ENCODE measurements around the gene THADA. TPM values are rescaled to one million over a fixed set of nuclear protein-coding genes. Genes with fewer than 3 reads are reported as not detected.
"Not testable (repeated sequence)": the region's sequence is repeated elsewhere in the genome, so short reads cannot be mapped to it uniquely, and the experiment has no call there.

THADA gene
- total RNA-seq, 1 experiment from 2014 or later, result 22.0 TPM

DNA sequence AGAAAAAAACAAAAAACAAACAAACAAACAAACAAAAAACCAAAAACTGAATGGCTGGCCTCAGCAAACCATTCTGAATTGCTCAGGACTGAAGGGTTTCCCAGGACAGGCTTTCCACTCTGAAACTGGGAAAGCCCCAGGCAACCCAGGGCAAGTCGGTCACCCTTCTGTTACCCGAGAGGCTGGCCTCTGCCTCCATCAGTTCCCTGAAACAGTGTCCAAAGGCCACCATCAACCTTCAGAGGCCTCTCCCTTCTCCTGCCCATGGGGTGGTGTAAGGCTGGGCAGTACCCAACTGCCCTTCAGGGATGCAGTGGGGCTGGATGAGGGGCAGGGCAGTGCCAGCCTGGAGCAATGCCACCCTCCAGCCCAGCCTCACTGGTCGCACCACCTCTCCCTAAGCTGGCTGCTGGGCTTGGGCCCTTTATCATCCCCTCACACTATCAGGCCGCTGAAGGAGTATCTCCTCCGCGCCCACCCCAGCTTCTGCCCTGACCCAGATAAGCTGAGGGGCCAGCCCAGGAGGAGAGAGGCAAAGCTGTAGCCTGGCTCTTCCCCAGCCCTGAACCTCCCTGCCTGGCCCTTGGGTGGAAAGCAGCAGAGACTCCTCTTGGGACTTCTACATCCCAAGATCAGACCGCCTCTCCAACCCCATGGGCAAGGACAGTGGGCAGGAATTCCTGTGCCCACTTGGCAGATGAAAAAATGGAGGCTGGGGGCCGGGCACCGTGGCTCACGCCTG lies 405.4 kb downstream of the THADA start:
- no peak for DNase-seq (ENCODE audit: low read depth)

DNA sequence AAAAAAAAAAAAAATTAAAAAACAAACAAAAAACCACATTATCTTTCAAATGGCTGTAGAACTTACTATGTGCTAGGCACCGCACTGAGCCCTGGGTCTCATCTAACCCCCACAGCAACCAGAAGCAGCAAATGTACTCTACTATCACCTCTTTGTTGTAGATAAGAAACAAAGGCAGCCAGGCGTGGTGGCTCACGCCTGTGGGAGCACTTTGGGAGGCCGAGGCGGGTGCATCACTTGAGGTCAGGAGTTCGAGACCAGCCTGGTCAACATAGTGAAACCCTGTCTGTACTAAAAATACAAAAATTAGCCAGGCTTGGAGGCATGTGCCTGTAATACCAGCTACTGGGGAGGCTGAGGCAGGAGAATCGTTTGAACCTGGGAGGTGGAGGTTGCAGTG lies 406.0 kb downstream of the THADA start:
- not testable (repeated sequence) for DNase-seq (ENCODE audit: low read depth)

DNA sequence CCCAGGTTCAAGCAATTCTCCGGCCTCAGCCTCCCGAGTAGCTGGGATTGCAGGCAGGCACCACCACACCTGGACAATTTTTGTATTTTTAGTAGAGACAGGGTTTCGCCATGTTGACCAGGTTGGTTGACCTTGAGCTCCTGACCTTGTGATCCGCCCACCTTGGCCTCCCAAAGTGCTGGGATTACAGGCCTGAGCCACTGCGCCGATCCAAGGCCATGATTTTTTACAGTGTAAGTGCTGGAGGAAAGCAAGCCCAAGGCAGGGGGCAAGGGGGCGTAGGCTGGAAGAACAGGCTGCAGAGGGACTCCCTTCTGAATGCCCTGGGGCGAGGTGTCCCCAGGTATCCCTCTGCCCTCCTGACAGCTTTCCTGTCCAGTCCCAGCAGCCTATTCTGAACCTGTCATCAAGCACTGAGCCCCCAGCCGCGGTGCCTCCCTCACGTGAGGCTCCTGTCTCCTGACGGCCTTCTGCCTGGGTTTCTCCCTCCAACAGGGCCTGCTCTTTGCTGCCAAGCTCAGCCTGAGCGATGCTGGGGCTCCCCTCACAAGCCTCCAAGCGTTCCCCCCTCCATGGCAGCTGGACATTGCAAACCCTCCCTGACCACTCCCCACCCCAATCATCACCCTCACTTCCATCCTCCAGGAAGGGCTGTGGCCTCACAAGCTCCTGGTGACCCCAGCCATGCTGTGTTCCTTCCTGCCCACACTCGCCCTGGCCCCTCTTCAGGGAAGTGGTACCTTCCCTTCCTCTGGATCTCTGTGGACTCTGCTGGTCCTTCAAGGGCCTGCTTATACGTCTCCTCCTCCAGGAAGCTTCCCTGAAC lies 407.1 kb downstream of the THADA start:
- DNase-seq (ENCODE audit: low read depth), result no peak

- DNase-seq (ENCODE audit: low read depth), result no peak
Measured at GRCh38 chr2:43186679-43187374, 409.0 kb downstream of the THADA start.

- DNase-seq (ENCODE audit: low read depth), result no peak
Measured at GRCh38 chr2:43186321-43186678, 409.5 kb downstream of the THADA start.

GRCh38 chr2:43185146-43185545 lies 410.7 kb downstream of the THADA start:
- DNase-seq (ENCODE audit: low read depth), result peak; percentile 62

GRCh38 chr2:43184339-43184895 lies 411.4 kb downstream of the THADA start:
- peak; percentile 62 for DNase-seq (ENCODE audit: low read depth)

DNA sequence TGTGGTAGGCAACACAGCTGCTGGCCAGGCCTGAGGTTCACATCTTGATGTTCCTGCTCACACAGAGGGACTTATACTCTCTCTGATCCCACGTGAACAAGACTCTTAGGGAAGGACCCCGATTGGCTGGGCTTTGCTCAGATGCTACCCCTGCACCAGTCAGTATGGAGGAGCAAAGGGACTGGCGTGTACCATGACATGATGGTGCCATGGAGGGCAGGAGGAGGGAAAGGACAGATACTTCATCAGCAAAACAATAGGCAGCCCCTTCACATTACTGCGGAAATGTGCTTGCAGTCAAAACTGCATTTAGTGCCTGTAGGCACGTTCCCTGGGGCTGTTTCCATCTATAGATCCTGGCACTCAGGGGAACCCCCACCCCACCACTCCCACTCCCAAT lies 412.1 kb downstream of the THADA start:
- no peak for DNase-seq (ENCODE audit: low read depth)

DNA sequence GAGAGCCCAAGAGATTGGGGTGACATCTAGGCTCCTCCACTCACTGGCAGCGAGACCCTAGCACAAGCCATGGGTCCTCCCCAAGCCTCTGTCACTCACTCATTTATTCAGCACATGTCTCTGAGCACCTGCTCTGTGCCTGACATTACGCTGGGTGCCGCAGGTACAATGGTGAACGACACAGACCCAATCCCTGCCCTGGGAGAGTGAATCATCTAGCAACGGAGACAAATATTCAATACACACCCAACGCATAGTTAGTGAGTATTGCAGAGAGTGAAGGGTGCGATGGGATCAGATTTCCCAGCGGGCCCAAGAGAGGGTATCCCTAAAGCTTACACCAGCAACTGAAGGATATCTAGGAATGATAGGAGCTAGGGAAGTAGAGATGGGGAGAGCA lies 414.9 kb downstream of the THADA start:
- no peak for DNase-seq (ENCODE audit: low read depth)

Other genes starting within 250 kb of the THADA start
- 0.59 and 0.72 TPM in 2 replicates for gene PLEKHH2, start 41.2 kb upstream of the THADA start, total RNA-seq (2014; rRNA removed; shearing (Covaris generic))
- 6.4 and 7.0 TPM in 2 replicates for gene C1GALT1C1L, start 80.4 kb upstream of the THADA start, total RNA-seq (2014; rRNA removed; shearing (Covaris generic))
- gene DYNC2LI1, start 178.0 kb upstream of the THADA start, total RNA-seq (2014; rRNA removed; shearing (Covaris generic)), result 24.2 and 27.4 TPM in 2 replicates
- gene ABCG5, start 242.8 kb upstream of the THADA start, total RNA-seq (2014; rRNA removed; shearing (Covaris generic)), result not detected in 2 replicates
- gene ABCG8, start 242.9 kb upstream of the THADA start, total RNA-seq (2014; rRNA removed; shearing (Covaris generic)), result not detected in 2 replicates

Measured in RPMI7951 (cell line).